Upper lobe of left lung (tissue), 4 donors: ENCODE measurements around the gene OXTR.

Experiments
- EP300 ChIP-seq, 4 donors: sonication (generic); formaldehyde crosslinking; IDR thresholded peaks; one replicate each; pipeline ENCODE4 v1.5.1; 2017; ENCODE audit warnings: antibody characterized with exemption in 4 of 4, control low read depth in 2 of 4
- TF ChIP-seq, protein P1 (sequence below), 6 experiments: fragments of 450-650 bp in 4 of 6; fragments of 200-600 bp in 2 of 6; sonication (generic) in 2 of 6; IDR thresholded peaks; one replicate each; pipeline ENCODE4 v1.5.1; 2016 to 2019; ENCODE audit warnings: antibody characterized with exemption in 6 of 6

- TF ChIP-seq, protein P1, sequence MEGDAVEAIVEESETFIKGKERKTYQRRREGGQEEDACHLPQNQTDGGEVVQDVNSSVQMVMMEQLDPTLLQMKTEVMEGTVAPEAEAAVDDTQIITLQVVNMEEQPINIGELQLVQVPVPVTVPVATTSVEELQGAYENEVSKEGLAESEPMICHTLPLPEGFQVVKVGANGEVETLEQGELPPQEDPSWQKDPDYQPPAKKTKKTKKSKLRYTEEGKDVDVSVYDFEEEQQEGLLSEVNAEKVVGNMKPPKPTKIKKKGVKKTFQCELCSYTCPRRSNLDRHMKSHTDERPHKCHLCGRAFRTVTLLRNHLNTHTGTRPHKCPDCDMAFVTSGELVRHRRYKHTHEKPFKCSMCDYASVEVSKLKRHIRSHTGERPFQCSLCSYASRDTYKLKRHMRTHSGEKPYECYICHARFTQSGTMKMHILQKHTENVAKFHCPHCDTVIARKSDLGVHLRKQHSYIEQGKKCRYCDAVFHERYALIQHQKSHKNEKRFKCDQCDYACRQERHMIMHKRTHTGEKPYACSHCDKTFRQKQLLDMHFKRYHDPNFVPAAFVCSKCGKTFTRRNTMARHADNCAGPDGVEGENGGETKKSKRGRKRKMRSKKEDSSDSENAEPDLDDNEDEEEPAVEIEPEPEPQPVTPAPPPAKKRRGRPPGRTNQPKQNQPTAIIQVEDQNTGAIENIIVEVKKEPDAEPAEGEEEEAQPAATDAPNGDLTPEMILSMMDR (IDR thresholded peaks at IDR 0.05), result no peak
- TF ChIP-seq EP300 (IDR thresholded peaks at IDR 0.05), result no peak
Observed at GRCh38 chr3:8722808-8723207, 46.6 kb downstream of the OXTR start.
